NT2/D1 (cell line): ENCODE measurements around the gene CTSD.
"Not testable (repeated sequence)": the region's sequence is repeated elsewhere in the genome, so short reads cannot be mapped to it uniquely, and the experiment has no call there.

Experiments
- DNase-seq: peaks from one replicate; pipeline ENCODE4 v3.0.0-alpha.2; 2011; ENCODE audit warnings: low read depth, low spot score
- H3K27me3 ChIP-seq: 2 replicates; pipeline ENCODE4 v1.6.0; 2011; ENCODE audit warnings: mild to moderate bottlenecking; ENCODE audit not compliant: insufficient read length, insufficient read depth
- H3K36me3 ChIP-seq: 2 replicates; pipeline ENCODE4 v1.6.1; 2011; ENCODE audit warnings: mild to moderate bottlenecking, low read length, mixed read lengths; ENCODE audit not compliant: insufficient read depth, insufficient read length
- H3K4me1 ChIP-seq: 2 replicates; pipeline ENCODE4 v1.5.1; 2011; ENCODE audit not compliant: insufficient read depth, insufficient read length
- H3K4me3 ChIP-seq: 2 replicates; pipeline ENCODE4 v1.5.1; 2011; ENCODE audit warnings: low read depth; ENCODE audit not compliant: insufficient read length
- H3K9ac ChIP-seq: 2 replicates; pipeline ENCODE4 v1.6.0; 2011; ENCODE audit warnings: low read depth; ENCODE audit not compliant: insufficient read length
- H3K9me3 ChIP-seq: 2 replicates; pipeline ENCODE4 v1.5.1; 2011; ENCODE audit warnings: mild to moderate bottlenecking, low read length; ENCODE audit not compliant: insufficient read depth
- SUZ12 ChIP-seq: IDR thresholded peaks from 2 replicates; pipeline ENCODE4 v1.6.1; 2011; ENCODE audit not compliant: insufficient read length, insufficient read depth; ENCODE audit errors: extremely low read depth
- YY1 ChIP-seq: IDR thresholded peaks from 2 replicates; pipeline ENCODE4 v1.6.1; 2011; ENCODE audit not compliant: insufficient read length, insufficient read depth
- ZNF274 ChIP-seq: IDR thresholded peaks from 2 replicates; pipeline ENCODE4 v1.6.1; 2011; ENCODE audit warnings: mild to moderate bottlenecking, low read depth, low read length

CTSD gene

DNA sequence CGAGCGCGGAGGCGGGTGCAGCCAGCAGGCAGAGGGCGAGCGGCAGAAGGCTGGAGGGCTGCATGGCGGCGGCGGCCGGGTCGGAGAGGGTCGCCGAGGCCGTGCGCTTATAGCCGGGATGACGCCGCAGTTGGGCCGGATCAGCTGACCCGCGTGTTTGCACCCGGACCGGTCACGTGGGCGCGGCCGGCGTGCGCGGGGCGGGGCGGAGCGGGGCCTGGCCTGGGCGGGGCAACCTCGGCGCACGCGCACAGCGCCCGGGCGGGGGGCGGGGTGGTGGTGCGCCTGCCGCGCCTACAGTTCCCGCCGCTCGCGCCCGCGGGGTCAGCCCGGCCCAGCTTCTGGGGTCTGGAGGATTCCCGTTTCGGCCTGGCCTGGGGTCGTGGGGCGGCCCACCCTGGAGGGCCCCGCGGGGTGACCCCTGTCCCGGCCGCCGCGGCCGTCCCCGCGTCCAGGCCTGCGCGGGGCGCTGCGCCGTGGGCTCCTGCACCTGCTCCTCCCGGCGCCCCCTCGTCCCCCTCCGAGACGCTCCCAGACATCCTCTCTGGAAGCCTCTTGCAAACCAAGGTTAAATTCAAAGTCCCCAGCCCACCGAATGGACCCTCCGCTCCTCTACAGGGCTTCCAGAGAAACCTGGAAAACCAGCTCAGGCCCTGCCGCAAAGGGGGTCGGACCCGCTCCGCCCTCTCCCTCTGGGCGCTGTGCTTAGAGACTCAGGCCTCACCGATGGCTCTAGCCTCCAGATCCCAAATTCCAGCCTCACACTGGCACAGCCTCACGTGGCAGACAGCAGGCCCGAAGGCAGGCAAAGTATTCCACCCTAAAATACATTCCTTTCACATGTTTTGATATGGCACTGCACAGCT, at the start of gene CTSD:
Gene CTSD, minus strand, starts transcription at position 132 of the 866 bp plus-strand sequence. Its CDS starts 68 bp downstream, at position 64.
- peaks cover 2% of the 10 kb centered on the region for H3K27me3 ChIP-seq
- TF ChIP-seq YY1 (no peak), SUZ12 (no peak), ZNF274 (no peak)
- peaks cover 30% of the 10 kb centered on the region for H3K36me3 ChIP-seq
- peak within 1 kb of the TSS; percentile 78 for H3K4me3 ChIP-seq
- peaks cover 9% of the 10 kb centered on the region for H3K4me1 ChIP-seq
- peak; percentile 60 for DNase-seq
- no peaks in the 10 kb centered on the region for H3K9me3 ChIP-seq
- peak within 1 kb of the TSS; percentile 93 for H3K9ac ChIP-seq

- H3K9ac ChIP-seq, H3K27me3 ChIP-seq, H3K4me3 ChIP-seq, DNase-seq, H3K4me1 ChIP-seq, H3K36me3 ChIP-seq: not testable (repeated sequence)
- H3K9me3 ChIP-seq: peaks cover 30% of the 10 kb centered on the region
Observed at GRCh38 chr11:1813356-1813755, 49.6 kb upstream of the CTSD start.

DNA sequence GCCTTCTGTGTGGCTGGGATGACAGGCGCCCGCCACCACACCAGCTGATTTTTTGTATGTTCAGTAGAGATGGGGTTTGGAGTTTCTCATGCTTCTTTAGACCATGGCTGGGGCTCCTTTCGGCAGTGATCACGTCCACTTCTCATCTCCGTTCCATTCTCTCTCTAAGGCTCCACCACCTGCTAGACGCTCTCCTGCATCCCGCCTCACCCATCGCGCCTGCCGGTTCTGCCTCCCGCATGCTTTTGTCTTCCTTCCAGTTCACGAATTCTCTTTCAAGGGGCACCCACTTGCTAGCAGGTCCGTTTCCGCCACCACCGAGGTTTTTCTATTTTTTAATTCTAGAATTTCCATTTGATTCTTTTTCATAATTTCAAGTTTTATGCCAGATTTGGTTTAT, 49.1 kb upstream of the CTSD start:
- Histone ChIP-seq H3K9me3 (peaks cover 25% of the 10 kb centered on the region; the same call in 1 of the 2 replicates), H3K27me3 (no peaks in the 10 kb centered on the region), H3K4me1 (no peaks in the 10 kb centered on the region), H3K36me3 (no peaks in the 10 kb centered on the region), H3K9ac (no peak overlapping the region), H3K4me3 (no peak overlapping the region)
- TF ChIP-seq SUZ12 (no peak), ZNF274 (no peak), YY1 (no peak)
- DNase-seq: no peak

GRCh38 chr11:1812274-1812673, 48.5 kb upstream of the CTSD start:
- TF ChIP-seq YY1: no peak
- TF ChIP-seq ZNF274: no peak
- no peak for TF ChIP-seq SUZ12
- H3K9me3 ChIP-seq: peaks cover 19% of the 10 kb centered on the region; the same call in 1 of the 2 replicates
- no peak for DNase-seq
- no peaks in the 10 kb centered on the region for H3K4me1 ChIP-seq
- no peaks in the 10 kb centered on the region for H3K36me3 ChIP-seq
- no peaks in the 10 kb centered on the region for H3K27me3 ChIP-seq
- no peak overlapping the region for H3K4me3 ChIP-seq
- H3K9ac ChIP-seq: no peak overlapping the region

DNA sequence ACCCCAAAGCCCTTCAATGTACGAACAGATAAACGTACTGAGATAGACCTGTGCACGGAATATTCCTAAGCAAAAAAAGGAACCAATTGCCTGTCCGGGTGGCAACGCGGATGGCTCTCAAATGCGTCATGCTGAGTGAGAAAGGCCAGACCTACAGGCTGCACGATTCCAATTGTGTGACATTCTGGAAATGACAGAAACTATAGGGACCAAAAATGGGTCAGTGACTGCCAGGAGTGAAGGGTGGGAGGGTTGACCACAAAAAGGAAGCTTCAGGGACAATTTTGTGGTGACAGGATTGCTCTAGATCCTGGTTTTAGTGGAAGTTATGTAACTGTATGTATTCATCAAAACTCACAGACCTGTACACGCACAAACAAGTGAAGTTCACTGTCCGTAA, 47.0 kb upstream of the CTSD start:
- H3K27me3 ChIP-seq: no peaks in the 10 kb centered on the region
- no peak for DNase-seq
- no peak overlapping the region for H3K4me3 ChIP-seq
- H3K36me3 ChIP-seq: no peaks in the 10 kb centered on the region
- H3K9ac ChIP-seq: no peak overlapping the region
- H3K9me3 ChIP-seq: peaks cover 16% of the 10 kb centered on the region; the same call in 1 of the 2 replicates
- no peak for TF ChIP-seq YY1
- TF ChIP-seq ZNF274: no peak
- no peak for TF ChIP-seq SUZ12
- no peaks in the 10 kb centered on the region for H3K4me1 ChIP-seq

DNA sequence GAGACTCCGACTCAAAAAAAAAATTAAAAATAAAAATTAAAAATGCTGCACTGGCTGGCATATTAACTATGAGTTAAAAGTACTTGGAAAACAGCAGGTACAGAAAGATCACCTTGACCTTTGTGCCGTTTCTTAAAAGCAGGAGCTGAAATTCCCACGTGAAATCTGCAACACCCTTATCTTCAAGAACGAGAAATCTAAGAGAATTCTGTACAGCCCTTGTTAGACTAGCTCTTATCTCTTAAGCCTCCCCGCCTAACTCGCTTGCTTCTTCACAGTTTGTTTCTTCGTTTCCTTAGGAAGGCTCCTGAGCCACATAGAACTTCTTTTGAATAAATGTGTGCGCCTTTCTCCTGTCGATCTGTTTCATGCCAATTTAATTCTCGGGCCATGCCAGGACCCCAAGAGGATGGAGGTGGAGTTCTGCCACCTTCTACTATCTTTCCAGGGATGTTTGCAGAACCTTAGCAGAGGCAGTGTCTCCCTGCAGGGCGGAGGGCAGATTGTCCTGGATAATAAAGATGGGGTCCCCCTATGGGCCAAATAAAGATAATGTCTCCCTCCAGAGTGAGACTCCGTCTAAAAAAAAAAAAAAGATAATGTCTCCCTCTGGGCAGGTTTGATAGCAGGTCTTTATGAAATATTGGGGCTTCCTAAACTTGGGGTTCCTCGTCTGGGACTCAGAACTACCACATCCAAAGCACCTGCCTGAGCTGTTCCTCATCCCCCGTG, 43.7 kb upstream of the CTSD start:
- TF ChIP-seq YY1: no peak
- TF ChIP-seq ZNF274: no peak
- TF ChIP-seq SUZ12: no peak
- Histone ChIP-seq H3K9ac (no peak overlapping the region), H3K27me3 (no peaks in the 10 kb centered on the region), H3K36me3 (no peaks in the 10 kb centered on the region), H3K4me1 (no peaks in the 10 kb centered on the region), H3K4me3 (no peak overlapping the region), H3K9me3 (peaks cover 12% of the 10 kb centered on the region; the same call in 1 of the 2 replicates)
- DNase-seq: no peak

GRCh38 chr11:1805525-1805924, 41.8 kb upstream of the CTSD start:
- H3K36me3 ChIP-seq: no peaks in the 10 kb centered on the region
- no peaks in the 10 kb centered on the region for H3K4me1 ChIP-seq
- H3K9me3 ChIP-seq: peaks cover 5% of the 10 kb centered on the region; the same call in 1 of the 2 replicates
- TF ChIP-seq SUZ12 (no peak), ZNF274 (no peak), YY1 (no peak)
- no peaks in the 10 kb centered on the region for H3K27me3 ChIP-seq
- no peak overlapping the region for H3K4me3 ChIP-seq
- no peak overlapping the region for H3K9ac ChIP-seq
- no peak for DNase-seq

DNA sequence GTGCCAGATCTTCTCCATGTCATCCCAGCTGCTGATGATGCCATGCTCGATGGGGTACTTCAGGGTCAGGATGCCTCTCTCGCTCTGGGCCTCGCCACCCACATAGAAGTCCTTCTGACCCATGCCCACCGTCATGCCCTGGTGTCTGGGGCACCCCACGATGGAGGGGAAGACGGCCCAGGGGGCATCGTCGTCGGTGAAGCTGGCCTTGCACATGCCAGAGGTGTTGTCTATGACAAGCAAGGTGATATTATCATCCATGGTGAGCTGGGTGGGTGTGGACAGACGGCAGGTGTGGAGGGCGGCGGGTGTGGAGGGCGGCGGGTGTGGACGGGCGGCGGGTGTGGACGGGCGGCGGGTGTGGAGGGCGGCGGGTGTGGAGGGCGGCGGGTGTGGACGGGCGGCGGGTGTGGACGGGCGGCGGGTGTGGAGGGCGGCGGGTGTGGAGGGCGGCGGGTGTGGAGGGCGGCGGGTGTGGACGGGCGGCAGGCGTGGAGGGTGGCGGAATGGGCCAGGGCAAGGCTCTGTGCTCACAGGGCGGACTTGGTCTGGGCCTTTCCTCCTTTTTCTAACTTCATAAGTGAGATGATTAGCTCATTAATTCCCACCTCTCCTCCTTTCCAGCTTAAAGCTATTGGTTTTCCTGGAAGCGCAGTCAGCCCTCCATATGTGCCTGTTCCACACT, 40.2 kb upstream of the CTSD start:
- H3K4me1 ChIP-seq, H3K9ac ChIP-seq, DNase-seq, H3K9me3 ChIP-seq, H3K27me3 ChIP-seq, H3K4me3 ChIP-seq, H3K36me3 ChIP-seq: not testable (repeated sequence)
